ENCODE data around the gene SLCO2B1. TPM values are rescaled to one million over a fixed set of nuclear protein-coding genes. Genes with fewer than 3 reads are reported as not detected.

Gene SLCO2B1
- total RNA-seq, 1 experiment from 2014 or later, result 277 TPM

- no TSS peak for BruUV-seq (replicated peaks)
- Mint-ChIP-seq H3K36me3 (ENCODE audit: insufficient read depth, unreplicated experiment) (no peaks in the 10 kb centered on the region), H3K4me1 (ENCODE audit: low read depth, unreplicated experiment) (no peaks in the 10 kb centered on the region), H3K27me3 (ENCODE audit: insufficient read depth, unreplicated experiment) (peaks cover 17% of the 10 kb centered on the region), H3K4me3 (ENCODE audit: unreplicated experiment) (no peak overlapping the region), H3K27ac (ENCODE audit: unreplicated experiment) (no peak overlapping the region), H3K9me3 (ENCODE audit: unreplicated experiment) (peaks cover 37% of the 10 kb centered on the region)
- POLR2A ChIA-PET, result no interaction called here
- Histone ChIP-seq H3K4me3 (ENCODE audit: low read depth, low read length) (no peak overlapping the region), H3K9me3 (peaks cover 29% of the 10 kb centered on the region), H3K36me3 (ENCODE audit: control insufficient read depth, insufficient read depth, low read length) (no peaks in the 10 kb centered on the region), H3K4me1 (no peaks in the 10 kb centered on the region), H3K27me3 (replicated peaks; ENCODE audit: control insufficient read depth, insufficient read depth, low read length) (no peaks in the 10 kb centered on the region)
- TF ChIP-seq, protein P1, sequence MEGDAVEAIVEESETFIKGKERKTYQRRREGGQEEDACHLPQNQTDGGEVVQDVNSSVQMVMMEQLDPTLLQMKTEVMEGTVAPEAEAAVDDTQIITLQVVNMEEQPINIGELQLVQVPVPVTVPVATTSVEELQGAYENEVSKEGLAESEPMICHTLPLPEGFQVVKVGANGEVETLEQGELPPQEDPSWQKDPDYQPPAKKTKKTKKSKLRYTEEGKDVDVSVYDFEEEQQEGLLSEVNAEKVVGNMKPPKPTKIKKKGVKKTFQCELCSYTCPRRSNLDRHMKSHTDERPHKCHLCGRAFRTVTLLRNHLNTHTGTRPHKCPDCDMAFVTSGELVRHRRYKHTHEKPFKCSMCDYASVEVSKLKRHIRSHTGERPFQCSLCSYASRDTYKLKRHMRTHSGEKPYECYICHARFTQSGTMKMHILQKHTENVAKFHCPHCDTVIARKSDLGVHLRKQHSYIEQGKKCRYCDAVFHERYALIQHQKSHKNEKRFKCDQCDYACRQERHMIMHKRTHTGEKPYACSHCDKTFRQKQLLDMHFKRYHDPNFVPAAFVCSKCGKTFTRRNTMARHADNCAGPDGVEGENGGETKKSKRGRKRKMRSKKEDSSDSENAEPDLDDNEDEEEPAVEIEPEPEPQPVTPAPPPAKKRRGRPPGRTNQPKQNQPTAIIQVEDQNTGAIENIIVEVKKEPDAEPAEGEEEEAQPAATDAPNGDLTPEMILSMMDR (IDR thresholded peaks at IDR 0.05; ENCODE audit: insufficient read depth in 1 of 2, low read depth in 1 of 2, low read length in 1 of 2, severe bottlenecking in 1 of 2, unreplicated experiment in 1 of 2), result no peak
- intact Hi-C loops (cut with micrococcal nuclease; ENCODE audit: unreplicated experiment), result no loop called here
- CTCF ChIA-PET, result no interaction called here
- DNase-seq, result no peak
These were observed 32.3 kb upstream of the SLCO2B1 start for GRCh38 chr11:75118577-75118976.

DNA sequence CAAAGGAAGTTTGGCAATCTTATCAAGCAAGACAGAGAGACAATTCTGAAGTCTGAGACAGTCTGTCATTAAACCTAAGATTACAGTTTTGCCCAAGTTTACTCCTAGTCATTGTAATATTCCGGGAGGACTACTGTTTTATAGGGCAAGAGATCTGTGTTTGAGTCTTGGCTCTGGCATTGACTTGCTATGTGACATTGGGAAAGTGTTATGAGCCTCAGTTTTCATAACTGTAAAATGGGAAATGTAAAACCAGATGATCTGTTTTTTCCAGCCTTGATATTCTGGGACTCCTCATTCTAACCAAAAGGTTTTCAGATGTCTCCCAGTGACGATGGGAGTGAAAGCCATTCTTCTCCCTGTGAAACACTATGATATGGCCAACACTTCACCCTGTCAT lies 24.3 kb upstream of the SLCO2B1 start:
- Mint-ChIP-seq H3K36me3 (ENCODE audit: insufficient read depth, unreplicated experiment) (no peaks in the 10 kb centered on the region), H3K27ac (ENCODE audit: unreplicated experiment) (no peak overlapping the region), H3K4me1 (ENCODE audit: low read depth, unreplicated experiment) (no peaks in the 10 kb centered on the region), H3K9me3 (ENCODE audit: unreplicated experiment) (peaks cover 10% of the 10 kb centered on the region), H3K4me3 (ENCODE audit: unreplicated experiment) (no peak overlapping the region), H3K27me3 (ENCODE audit: insufficient read depth, unreplicated experiment) (peaks cover 17% of the 10 kb centered on the region)
- Histone ChIP-seq H3K9me3 (peaks cover 5% of the 10 kb centered on the region; the same call in 1 of the 2 replicates), H3K27me3 (replicated peaks; ENCODE audit: control insufficient read depth, insufficient read depth, low read length) (no peaks in the 10 kb centered on the region), H3K4me3 (ENCODE audit: low read depth, low read length) (no peak overlapping the region), H3K36me3 (ENCODE audit: control insufficient read depth, insufficient read depth, low read length) (no peaks in the 10 kb centered on the region), H3K4me1 (no peaks in the 10 kb centered on the region)
- no peak for DNase-seq
- CTCF ChIA-PET, result interaction anchor here (0.6 kb wide), 1 partner anchor 153 kb away, joined by 3 read pairs; no protein-coding TSS in a partner anchor
- intact Hi-C loops (cut with micrococcal nuclease; ENCODE audit: unreplicated experiment), result no loop called here
- TF ChIP-seq, protein P1 (IDR thresholded peaks at IDR 0.05; ENCODE audit: insufficient read depth in 1 of 2, low read depth in 1 of 2, low read length in 1 of 2, severe bottlenecking in 1 of 2, unreplicated experiment in 1 of 2), result no peak
- BruUV-seq (replicated peaks), result no TSS peak
- POLR2A ChIA-PET, result no interaction called here

DNA sequence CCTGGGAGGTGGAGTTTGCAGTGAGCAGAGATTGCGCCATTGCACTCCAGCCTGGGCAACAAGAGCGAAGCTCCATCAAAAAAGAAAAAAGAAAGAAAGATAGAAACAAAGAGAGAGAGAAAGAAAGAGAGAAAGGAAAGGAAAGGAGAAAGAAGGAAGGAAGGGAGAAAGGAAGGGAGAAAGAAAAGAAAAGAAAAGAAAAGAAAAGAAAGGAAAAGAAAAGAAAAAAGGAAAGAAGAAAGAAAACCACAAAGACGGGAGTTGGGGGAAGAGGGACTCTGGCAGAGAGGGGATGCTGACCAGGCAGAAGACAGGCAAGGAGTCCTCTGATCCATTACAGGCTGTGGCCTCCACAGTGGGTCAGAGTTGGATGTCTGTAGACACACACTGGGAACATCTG lies 18.8 kb upstream of the SLCO2B1 start:
- no peak for DNase-seq
- intact Hi-C loops (cut with micrococcal nuclease; ENCODE audit: unreplicated experiment), result no loop called here
- Mint-ChIP-seq H3K27me3 (ENCODE audit: insufficient read depth, unreplicated experiment) (peaks cover 24% of the 10 kb centered on the region), H3K4me1 (ENCODE audit: low read depth, unreplicated experiment) (no peaks in the 10 kb centered on the region), H3K9me3 (ENCODE audit: unreplicated experiment) (peaks cover 22% of the 10 kb centered on the region), H3K36me3 (ENCODE audit: insufficient read depth, unreplicated experiment) (no peaks in the 10 kb centered on the region), H3K4me3 (ENCODE audit: unreplicated experiment) (no peak overlapping the region), H3K27ac (ENCODE audit: unreplicated experiment) (no peak overlapping the region)
- BruUV-seq (replicated peaks), result no TSS peak
- Histone ChIP-seq H3K9me3 (0 out of 2 replicates have a peak, but pooled peaks cover 5% of the 10 kb centered on the region), H3K36me3 (ENCODE audit: control insufficient read depth, insufficient read depth, low read length) (no peaks in the 10 kb centered on the region), H3K27me3 (replicated peaks; ENCODE audit: control insufficient read depth, insufficient read depth, low read length) (no peaks in the 10 kb centered on the region), H3K4me3 (ENCODE audit: low read depth, low read length) (no peak overlapping the region), H3K4me1 (no peaks in the 10 kb centered on the region)
- POLR2A ChIA-PET, result no interaction called here
- TF ChIP-seq, protein P1 (IDR thresholded peaks at IDR 0.05; ENCODE audit: insufficient read depth in 1 of 2, low read depth in 1 of 2, low read length in 1 of 2, severe bottlenecking in 1 of 2, unreplicated experiment in 1 of 2), result no peak
- CTCF ChIA-PET, result no interaction called here

All from Caco-2 (cell line).